ENCODE measurements around the gene SLC22A4. TPM values are rescaled to one million over a fixed set of nuclear protein-coding genes. Genes with fewer than 3 reads are reported as not detected.

The SLC22A4 gene
- total and polyA plus RNA-seq, 2 of the 8 experiments (the other 6 are each of a cell fraction or from before 2014, with no cell fraction given): 0.45 to 0.60 TPM

- 83% methylated on average over 1 of the region's 1 CpG; no CpG with 5 or more reads in 1 of the 2 experiments for WGBS, 2 experiments (ENCODE audit: extremely low coverage in 1 of 2, insufficient coverage in 1 of 2, insufficient read length in 1 of 2, insufficient replicate concordance in 2 of 2, low coverage in 1 of 2, low lambda C conversion rate in 2 of 2, missing lambda C conversion rate in 1 of 2)
- Histone ChIP-seq H3K79me2 (ENCODE audit: control insufficient read depth in 1 of 2, insufficient read depth in 2 of 2, low read length in 2 of 2) (no peaks in the 10 kb centered on the region), H4K8ac (ENCODE audit: extremely low read depth, insufficient read depth, low read length) (no peak overlapping the region), H3K9ac (replicated peaks in 1 of 4; ENCODE audit: extremely low read depth in 1 of 4, low read depth in 3 of 4, low read length in 3 of 4) (no peak overlapping the region), H3K9me3 (ENCODE audit: insufficient read depth in 2 of 2, low read depth in 1 of 2, low read length in 1 of 2) (peaks cover 2 to 5% of the 10 kb centered on the region in 2 experiments; a peak in 3 of 4 replicates), H3K14ac (ENCODE audit: insufficient read length) (no peak overlapping the region), H3K27me3 (replicated peaks in 1 of 4; ENCODE audit: control insufficient read depth in 3 of 4, extremely low read depth in 1 of 4, insufficient read depth in 3 of 4, low read length in 3 of 4) (no peaks in the 10 kb centered on the region), H3K23me2 (ENCODE audit: low read depth, low read length) (no peaks in the 10 kb centered on the region), H3K23ac (ENCODE audit: insufficient read length) (no peak overlapping the region), H2AK5ac (ENCODE audit: low read depth, low read length) (no peak overlapping the region), H2BK12ac (ENCODE audit: low read depth, low read length) (peak overlapping the region; percentile 32; the same call in 1 of the 2 replicates), H3K56ac (replicated peaks; ENCODE audit: insufficient read length, low read depth, low read length) (peak overlapping the region; percentile 70), H3K4me2 (ENCODE audit: insufficient read depth in 1 of 2, low read depth in 2 of 2, low read length in 2 of 2) (no peak overlapping the region), H3K4me3 (ENCODE audit: extremely low read depth in 1 of 4, insufficient read depth in 2 of 4, low read depth in 3 of 4, low read length in 4 of 4) (no peak overlapping the region), H3K4me1 (replicated peaks in 1 of 4; ENCODE audit: control insufficient read depth in 3 of 4, insufficient read depth in 4 of 4, low read length in 3 of 4) (peaks cover 3 to 6% (median 5%) of the 10 kb centered on the region in 4 experiments; a peak in 5 of 7 replicates), H2AFZ (ENCODE audit: low read length) (peak overlapping the region; percentile 60), H3K4ac (replicated peaks; ENCODE audit: insufficient read length, low read depth, low read length) (peak overlapping the region; percentile 84), H2BK20ac (ENCODE audit: low read length) (peak overlapping the region; percentile 92; the same call in 1 of the 2 replicates), H4K20me1 (replicated peaks in 1 of 2; ENCODE audit: control insufficient read depth in 1 of 2, insufficient read depth in 2 of 2, low read length in 2 of 2) (no peaks in the 10 kb centered on the region), H3K27ac (ENCODE audit: low read depth, low read length) (no peak overlapping the region), H3K36me3 (ENCODE audit: control insufficient read depth in 2 of 4, insufficient read depth in 4 of 4, low read length in 3 of 4) (peaks cover 0 to 3% (median 0%) of the 10 kb centered on the region in 4 experiments; a peak in 1 of 8 replicates), H3K79me1 (ENCODE audit: low read depth, low read length) (no peaks in the 10 kb centered on the region), H2BK120ac (replicated peaks; ENCODE audit: low read depth, low read length) (peak overlapping the region; percentile 94), H2BK15ac (ENCODE audit: low read length) (peak overlapping the region; percentile 36; the same call in 1 of the 2 replicates), H4K5ac (ENCODE audit: insufficient read length, low read depth, low read length) (peak overlapping the region; percentile 51), H2BK5ac (ENCODE audit: low read depth, low read length) (no peak overlapping the region; the same call in 1 of the 2 replicates), H4K91ac (replicated peaks; ENCODE audit: insufficient read length, low read length) (peak overlapping the region; percentile 96), H3K18ac (ENCODE audit: extremely low read depth, low read length) (peak overlapping the region; percentile 41)
- POLR2A ChIA-PET (ENCODE audit: partially characterized antibody): no interaction called here
- CTCF ChIA-PET (ENCODE audit: partially characterized antibody): interaction anchor here (0.6 to 2.8 kb wide), 5 partner anchors 13 to 82 kb away, joined by 3 to 8 read pairs (median 3); partner anchors contain the start of gene SLC22A5
- no peak for DNase-seq (ENCODE audit: low read depth in 1 of 2, low spot score in 2 of 2)
- no peak for FAIRE-seq
- TF ChIP-seq KDM1A (IDR thresholded peaks at IDR 0.05; ENCODE audit: borderline replicate concordance, low read length) (no peak), CTBP2 (IDR thresholded peaks at IDR 0.05; ENCODE audit: borderline replicate concordance, insufficient read depth, insufficient read length, low read length) (no peak), SUZ12 (IDR thresholded peaks at IDR 0.05; ENCODE audit: low read length) (no peak), SIN3A (conservative IDR thresholded peaks at IDR 0.05 in 1 of 2, IDR thresholded peaks at IDR 0.05 in 1 of 2; ENCODE audit: low read depth in 1 of 2, low read length in 2 of 2) (no peak), TEAD4 (IDR thresholded peaks at IDR 0.05; ENCODE audit: low read depth, low read length) (no peak), TBP (IDR thresholded peaks at IDR 0.05; ENCODE audit: low read depth, low read length) (no peak), EP300 (IDR thresholded peaks at IDR 0.05; ENCODE audit: borderline replicate concordance in 1 of 2, low read depth in 2 of 2, low read length in 2 of 2) (no peak), SP2 (IDR thresholded peaks at IDR 0.05; ENCODE audit: low read length) (no peak), BACH1 (IDR thresholded peaks at IDR 0.05; ENCODE audit: low read length) (no peak), JUN (IDR thresholded peaks at IDR 0.05; ENCODE audit: low read depth, low read length) (no peak), FOSL1 (IDR thresholded peaks at IDR 0.05; ENCODE audit: insufficient read depth, low read depth, low read length) (no peak), CHD2 (IDR thresholded peaks at IDR 0.05; ENCODE audit: low read length) (no peak)
Observed at GRCh38 chr5:132354381-132355139, 60.4 kb downstream of the SLC22A4 start.

Data from H1 (cell line).